HG03354 (cell line): ENCODE results near the gene SLCO3A1.

Experiments
- ATAC-seq: cut with Tn5 transposase; IDR thresholded peaks from one replicate; pipeline ENCODE4 v1.9.1; 2021; ENCODE audit warnings: mild to moderate bottlenecking; ENCODE audit not compliant: unreplicated experiment, poor library complexity, severe bottlenecking

The SLCO3A1 gene

DNA sequence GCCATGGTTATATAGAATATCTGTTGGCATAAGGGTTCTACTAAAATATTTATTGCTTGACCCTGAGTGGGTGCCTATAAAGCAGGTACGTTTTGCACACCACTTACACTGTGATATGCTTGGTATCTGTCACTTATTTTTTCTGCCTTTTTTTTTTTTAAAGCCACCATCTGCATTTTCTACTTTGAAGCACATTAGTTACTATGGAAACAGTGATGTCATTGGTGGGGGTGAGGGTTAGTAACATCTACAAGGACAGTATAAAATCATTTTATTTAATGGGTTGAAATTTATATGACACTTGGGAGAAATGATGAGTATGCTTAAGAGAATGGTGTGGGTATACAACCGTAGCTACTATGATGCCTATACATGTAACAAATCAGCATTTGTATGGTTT, 25.6 kb downstream of the SLCO3A1 start:
- no peak for ATAC-seq

- ATAC-seq = no peak
These were observed 26.9 kb downstream of the SLCO3A1 start for GRCh38 chr15:91880373-91880772.

GRCh38 chr15:91881569-91882297, 28.2 kb downstream of the SLCO3A1 start:
- ATAC-seq = no peak

- no peak for ATAC-seq
These were observed 29.5 kb downstream of the SLCO3A1 start for GRCh38 chr15:91882858-91883586.

DNA sequence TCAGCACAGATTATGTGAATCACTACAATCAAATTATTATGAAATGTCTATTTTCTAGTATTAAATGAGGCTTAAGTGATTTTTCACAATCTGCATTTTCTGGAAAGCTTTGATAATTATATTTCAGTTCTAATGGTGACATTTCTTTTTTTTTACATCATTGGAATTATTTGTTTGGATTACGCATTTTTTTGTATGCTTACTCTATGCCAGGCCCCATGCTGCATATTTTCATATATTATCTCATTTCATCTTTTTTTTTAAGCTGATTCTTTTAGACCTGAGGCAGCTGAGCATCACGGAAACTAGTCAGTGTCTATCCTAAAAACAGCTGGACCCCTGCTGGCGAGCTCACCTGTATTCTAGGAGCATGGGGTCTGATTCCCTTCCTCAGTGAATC, 31.1 kb downstream of the SLCO3A1 start:
- ATAC-seq = no peak

DNA sequence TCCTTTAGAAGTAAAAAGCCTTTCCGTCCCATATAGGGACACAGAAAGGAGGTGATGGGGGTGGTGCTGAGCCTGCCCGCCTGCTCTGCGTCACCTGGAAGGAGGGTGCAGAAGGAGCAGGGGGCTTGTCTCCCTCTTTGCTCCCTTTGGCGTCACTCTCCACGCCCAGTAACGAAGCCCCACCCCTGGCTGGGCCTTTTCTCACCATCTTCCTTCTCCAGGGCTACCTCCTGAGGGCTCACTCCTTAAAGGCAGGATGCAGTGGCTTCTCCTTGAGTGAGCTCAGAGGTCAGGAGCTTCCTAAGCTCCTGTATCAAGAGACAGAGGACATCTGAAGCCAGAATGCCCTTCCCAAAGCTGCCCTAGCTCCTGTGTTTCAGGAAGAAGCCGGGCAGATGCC, 31.5 kb downstream of the SLCO3A1 start:
- ATAC-seq = no peak

DNA sequence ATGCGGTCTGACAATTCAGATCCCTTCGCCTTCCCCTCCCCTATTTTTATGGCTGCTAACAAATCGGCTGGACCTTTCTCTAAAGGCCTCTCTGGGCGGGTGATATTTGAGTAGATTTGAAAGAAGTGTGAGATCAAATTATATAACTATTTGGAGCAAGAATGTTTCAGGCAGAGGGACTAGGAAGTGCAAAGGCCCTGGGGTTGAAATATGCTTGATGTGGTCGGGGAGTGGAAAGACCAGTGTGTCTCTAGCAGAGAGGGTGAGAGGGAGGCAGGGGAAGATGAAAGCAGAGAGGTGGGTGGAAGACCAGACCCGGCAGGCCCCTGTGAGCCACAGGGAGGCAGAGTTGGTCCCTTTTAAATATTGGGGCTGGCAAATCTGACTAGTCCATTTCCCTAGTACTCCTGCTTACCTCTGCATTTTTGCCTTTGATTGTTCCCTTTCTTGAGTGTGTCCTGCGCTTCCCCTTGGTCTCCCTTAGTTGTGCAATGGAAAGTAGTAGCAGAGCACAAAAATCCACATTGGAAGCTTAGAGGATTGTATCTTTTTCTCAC, 32.3 kb downstream of the SLCO3A1 start:
- ATAC-seq = no peak

GRCh38 chr15:91886878-91887277, 33.4 kb downstream of the SLCO3A1 start:
- ATAC-seq = no peak

- ATAC-seq = no peak
These were observed 33.8 kb downstream of the SLCO3A1 start for GRCh38 chr15:91887321-91887720.

DNA sequence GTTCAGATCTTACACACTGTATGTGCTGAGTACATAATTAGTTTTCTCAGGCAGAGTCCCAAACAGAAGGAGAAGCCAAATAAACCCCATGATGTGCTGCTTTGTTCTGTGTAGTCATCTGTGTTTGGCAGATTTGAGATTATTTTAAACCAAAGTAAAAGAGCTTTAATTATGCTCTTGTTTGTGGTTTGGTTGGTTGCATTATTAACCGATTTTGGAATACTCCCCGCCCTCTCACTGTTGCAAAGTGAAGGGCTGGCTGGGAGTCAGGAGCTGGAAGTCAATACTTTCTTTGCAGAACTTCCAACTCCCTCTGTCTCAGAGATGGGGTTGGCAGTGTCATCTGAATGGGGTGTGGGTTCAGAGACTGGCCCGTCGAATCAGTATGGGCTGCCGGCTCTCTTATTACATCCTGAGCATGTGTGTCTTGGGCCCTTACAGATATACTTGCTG, 34.4 kb downstream of the SLCO3A1 start:
- no peak for ATAC-seq

DNA sequence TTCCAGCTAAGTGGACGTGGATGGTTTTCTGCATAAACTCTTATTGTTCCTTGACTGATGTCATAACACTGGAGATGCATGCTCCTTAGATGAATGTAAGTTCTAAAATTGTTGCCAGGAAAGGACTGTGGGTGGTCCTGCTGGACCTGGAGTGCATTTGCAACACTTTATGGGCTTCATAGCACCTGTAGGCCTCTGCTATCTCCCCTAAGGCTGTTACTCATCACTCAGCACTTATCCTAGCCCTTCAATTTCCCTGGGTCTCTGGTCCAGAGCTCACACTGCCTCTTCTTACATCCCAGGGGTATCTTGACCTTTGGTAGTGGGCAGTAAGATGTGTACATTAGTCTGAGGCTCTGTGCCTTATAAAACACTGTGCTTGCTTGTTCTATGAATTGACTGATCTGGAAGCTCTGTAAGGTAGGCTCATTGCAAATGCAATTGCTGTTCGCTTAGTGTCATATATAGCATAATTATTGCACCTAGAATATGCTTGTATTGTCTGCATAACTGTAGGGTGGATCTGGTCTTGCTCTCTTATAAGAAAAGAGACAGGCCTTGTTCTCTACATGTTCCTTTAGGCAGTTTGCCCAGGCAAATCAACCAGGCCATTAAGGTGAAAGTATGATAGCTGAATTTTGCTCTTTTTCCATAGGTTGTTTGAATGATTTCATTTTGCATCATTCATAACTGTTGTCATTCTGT, 35.8 kb downstream of the SLCO3A1 start:
- no peak for ATAC-seq

DNA sequence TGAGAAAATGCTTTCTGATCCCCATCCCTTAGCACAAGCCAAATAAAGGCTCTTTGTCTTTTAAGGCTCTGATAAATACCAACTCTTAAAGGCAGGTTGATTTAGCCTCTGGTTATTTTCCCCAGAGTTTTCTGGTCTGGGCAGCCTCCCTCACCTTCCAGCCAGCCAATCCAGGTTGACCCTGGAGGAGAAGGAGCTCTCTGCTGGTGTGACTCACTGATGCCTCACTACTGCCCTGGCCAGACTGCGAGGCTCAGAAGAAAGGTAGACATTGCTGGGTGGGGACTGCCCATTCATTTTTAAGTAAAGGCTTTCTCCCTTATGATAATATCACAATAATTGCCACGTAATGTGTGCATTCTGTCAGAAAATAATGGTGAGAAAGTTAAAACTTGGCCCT, 37.1 kb downstream of the SLCO3A1 start:
- no peak for ATAC-seq

DNA sequence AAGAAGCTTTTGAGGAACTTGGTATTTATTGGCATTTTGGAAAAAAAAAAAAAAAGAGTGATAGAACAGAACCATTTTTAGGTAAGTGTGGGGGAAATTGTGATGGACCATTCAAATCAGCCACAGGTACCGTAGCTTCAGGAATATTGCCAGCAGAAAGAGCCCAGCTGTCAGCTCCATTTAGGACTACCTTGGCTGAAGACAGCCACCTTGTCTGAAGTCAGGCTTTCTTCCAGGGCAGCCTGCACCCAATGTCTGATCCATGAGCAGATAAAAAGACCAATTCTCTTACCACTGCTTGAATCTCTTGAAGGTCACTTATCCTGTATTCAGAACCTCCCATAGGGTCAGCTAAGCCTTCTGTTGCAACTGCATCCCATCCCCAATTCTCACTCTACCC, 37.6 kb downstream of the SLCO3A1 start:
- no peak for ATAC-seq

DNA sequence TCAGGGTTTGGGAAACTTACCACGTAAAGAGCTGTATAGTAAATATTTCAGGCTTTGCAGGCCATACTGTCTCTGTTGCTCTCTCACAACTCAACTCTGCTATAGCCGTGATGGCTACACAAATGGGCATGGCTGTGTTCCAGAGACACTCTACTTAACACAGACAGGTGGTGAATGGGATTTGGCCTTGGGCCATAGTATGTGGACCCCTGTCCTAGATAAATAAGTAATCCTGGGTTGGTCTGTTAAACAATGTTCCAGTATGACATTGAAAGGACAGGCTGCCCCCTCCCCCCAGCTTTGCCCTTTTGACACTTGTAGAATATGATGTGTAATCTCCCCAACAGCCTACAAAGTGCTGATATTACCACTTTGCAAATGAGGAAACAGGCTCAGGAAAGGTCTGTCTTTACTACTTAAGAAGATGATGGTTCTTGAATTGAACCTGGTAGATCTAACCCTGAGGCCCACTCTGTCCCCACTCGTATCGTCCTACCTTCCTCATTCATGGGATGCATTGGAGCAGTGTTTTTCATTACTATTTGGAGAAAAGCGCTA, 38.4 kb downstream of the SLCO3A1 start:
- no peak for ATAC-seq

DNA sequence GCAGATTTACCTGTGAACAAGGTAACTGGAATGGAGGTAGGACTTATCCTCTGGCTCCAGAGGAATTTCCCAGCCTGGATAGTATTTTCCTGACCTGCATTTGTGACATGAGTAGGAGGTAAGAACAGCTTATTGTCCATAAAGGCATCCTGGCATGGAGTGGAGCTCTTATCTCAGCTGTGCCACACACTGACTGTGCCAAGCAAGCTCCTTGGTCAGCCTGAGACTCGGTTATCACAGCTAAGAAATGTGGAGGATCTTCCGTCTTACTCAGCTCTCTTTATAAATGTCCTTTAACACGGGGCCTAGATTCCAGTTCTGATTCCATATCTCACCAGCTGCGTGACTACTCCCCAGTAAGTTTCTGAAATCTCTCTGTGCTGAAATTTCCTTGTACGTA, 38.9 kb downstream of the SLCO3A1 start:
- no peak for ATAC-seq

- ATAC-seq = no peak
These were observed 41.1 kb downstream of the SLCO3A1 start for GRCh38 chr15:91894606-91895005.

DNA sequence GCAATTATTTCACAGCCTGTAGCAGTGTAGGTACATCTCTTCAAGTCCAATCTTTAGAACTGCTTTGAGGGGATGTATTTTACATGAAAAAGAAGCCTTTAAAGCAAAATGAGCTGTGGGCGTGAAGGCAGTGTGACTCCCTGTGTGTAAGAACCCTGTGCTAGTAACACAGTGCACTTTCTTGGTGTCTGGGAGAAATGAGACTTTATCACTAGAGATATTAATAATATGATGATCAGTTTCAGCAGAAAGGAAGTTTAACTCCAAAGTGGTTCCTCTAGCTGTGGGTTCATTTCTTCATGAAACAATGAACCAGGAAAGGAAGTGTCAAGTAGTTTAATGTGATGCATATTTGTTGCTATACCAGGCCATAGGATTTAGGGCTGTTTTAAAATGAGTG, 41.5 kb downstream of the SLCO3A1 start:
- no peak for ATAC-seq

GRCh38 chr15:91896341-91897055, 43.0 kb downstream of the SLCO3A1 start:
- no peak for ATAC-seq

GRCh38 chr15:91897585-91898372, 44.3 kb downstream of the SLCO3A1 start:
- no peak for ATAC-seq
